Choroid plexus epithelial cell (primary cell): ENCODE results near the gene SETX.

Experiments
- DNase-seq: peaks from one replicate; pipeline ENCODE4 v3.0.0-alpha.2; 2010; ENCODE audit warnings: low read depth
- H3K4me3 ChIP-seq: 2 replicates; pipeline ENCODE4 v1.5.1; 2011; ENCODE audit warnings: low read depth, mild to moderate bottlenecking, control low read depth, low read length, moderate library complexity
- CTCF ChIP-seq: conservative IDR thresholded peaks from 2 replicates; pipeline ENCODE4 v1.5.1; 2011; ENCODE audit warnings: low read depth, mild to moderate bottlenecking, control low read depth, inconsistent platforms, low read length, moderate library complexity

Gene SETX

DNA sequence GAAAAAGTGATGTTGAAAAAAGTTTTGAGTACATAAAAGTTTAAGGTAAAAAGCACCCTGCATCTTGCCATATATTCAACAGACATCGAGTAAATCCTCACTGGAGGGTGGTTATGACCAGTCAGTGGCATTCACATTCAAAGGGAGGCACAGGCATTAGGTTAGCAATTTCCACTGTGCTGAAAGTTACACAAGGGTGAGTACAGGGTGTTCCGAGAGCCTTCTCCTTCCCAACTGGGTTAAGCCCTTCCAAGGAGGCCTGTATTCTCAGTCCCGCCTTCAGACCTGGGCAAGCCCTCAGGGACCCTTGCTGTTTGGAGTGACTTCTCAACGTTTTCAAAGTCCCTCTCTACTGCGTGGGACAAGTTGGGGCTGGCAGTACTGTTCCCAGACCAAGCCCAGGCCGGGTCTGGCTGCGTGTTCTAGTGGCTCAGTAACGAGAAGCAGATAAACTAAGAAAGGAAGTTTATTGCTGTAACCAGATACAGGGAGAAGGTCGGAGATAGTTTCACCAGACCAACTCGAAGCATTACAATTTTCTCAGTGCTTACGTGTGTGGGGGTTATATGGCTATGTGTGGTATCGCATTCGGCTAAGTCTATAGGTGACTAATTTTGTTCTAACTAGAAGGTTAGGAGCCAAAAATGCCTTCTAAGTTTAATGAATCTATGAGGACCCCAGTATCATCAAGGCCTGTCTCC is 13.0 kb upstream of the SETX start:
- H3K4me3 ChIP-seq: no peak overlapping the region
- DNase-seq: no peak
- TF ChIP-seq CTCF: no peak

- TF ChIP-seq CTCF: no peak
These were observed 11.7 kb upstream of the SETX start for GRCh38 chr9:132366481-132366880.

GRCh38 chr9:132365986-132366385 is 11.2 kb upstream of the SETX start:
- H3K4me3 ChIP-seq: no peak overlapping the region
- no peak for DNase-seq
- TF ChIP-seq CTCF: no peak

More at GRCh38 chr9:132366481-132366880, 11.7 kb upstream of the SETX start:
- DNase-seq: no peak
- no peak overlapping the region for H3K4me3 ChIP-seq

GRCh38 chr9:132364068-132364467 is 9.3 kb upstream of the SETX start:
- no peak for TF ChIP-seq CTCF
- no peak overlapping the region for H3K4me3 ChIP-seq
- no peak for DNase-seq

- no peak overlapping the region for H3K4me3 ChIP-seq
- DNase-seq: no peak
- TF ChIP-seq CTCF: no peak
These were observed 3.0 kb upstream of the SETX start for GRCh38 chr9:132357764-132358163.

- no peak overlapping the region for H3K4me3 ChIP-seq
- no peak for TF ChIP-seq CTCF
- no peak for DNase-seq
These were observed 1.6 kb upstream of the SETX start for GRCh38 chr9:132356324-132356924.

- no peak overlapping the region for H3K4me3 ChIP-seq
- no peak for DNase-seq
- TF ChIP-seq CTCF: no peak
These were observed 3.3 kb downstream of the SETX start for GRCh38 chr9:132351404-132352045.
